K562 (cell line): ENCODE measurements around the gene EBI3. TPM values are rescaled to one million over a fixed set of nuclear protein-coding genes. Genes with fewer than 3 reads are reported as not detected.
A peak's percentile ranks its signal among the peaks of the same experiment; 100 is the strongest.

ENCODE experiments used
- ATAC-seq: fragments of 200-7000 bp; cut with Tn5 transposase; 3 replicates; pipeline ENCODE4 v1.9.1; 2020; ENCODE audit warnings: moderate library complexity
- BruUV-seq: library from RNA; stranded (reverse); fragments of 400-500 nt; replicated peaks from 2 replicates; lab custom pipeline; 2021; lab: Mats Ljungman, UMichigan
- CTCF ChIA-PET: fragments of 300-600 bp; formaldehyde crosslinking; extraction: SDS; loops from one replicate; lab custom pipeline; 2021; ENCODE audit warnings: low intra/inter-chr PET ratio; lab: Yijun Ruan, JAX
- POLR2A ChIA-PET: fragments of 300-600, 350-650 bp; sonication (Branson Sonifier 250); formaldehyde crosslinking; extraction: SDS; loops from one replicate; lab custom pipeline; 2021; ENCODE audit warnings: antibody characterized with exemption, inconsistent platforms; lab: Yijun Ruan, JAX
- DNase-seq, 4 experiments: peaks; one replicate each; pipeline versions ENCODE4 v3.0.0 to v3.0.0-alpha.2; 2011 to 2018; ENCODE audit warnings: low spot score in 3 of 4, mixed read lengths in 3 of 4; ENCODE audit errors: extremely low read depth in 1 of 4
- FAIRE-seq: peaks from 2 replicates; lab custom pipeline; 2011; peaks lifted over from hg19 to GRCh38; lab: Jason Lieb, UNC
- H2AFZ ChIP-seq: 2 replicates; pipeline ENCODE4 v1.6.0; 2011; ENCODE audit warnings: low read depth, low read length, control low read depth, inconsistent platforms
- H3K27ac ChIP-seq: fragments of 200-600 bp; 3 replicates; pipeline ENCODE4 v1.8.0; 2011; ENCODE audit warnings: low read depth, mild to moderate bottlenecking, control low read depth, inconsistent platforms, low read length, moderate library complexity, mixed read lengths; ENCODE audit errors: extremely low read depth
- H3K27me3 ChIP-seq, 2 experiments: fragments of 300-600 bp in 1 of 2; 2 replicates in 1 of 2; 3 replicates in 1 of 2; pipeline versions ENCODE4 v1.6.0 to v1.8.0; 2011; ENCODE audit warnings: inconsistent platforms in 2 of 2, low read length in 2 of 2, mild to moderate bottlenecking in 1 of 2, mixed read lengths in 1 of 2, moderate library complexity in 1 of 2; ENCODE audit not compliant: control insufficient read depth in 2 of 2, insufficient read depth in 2 of 2
- H3K36me3 ChIP-seq: fragments of 300-600 bp; 3 replicates; pipeline ENCODE4 v1.8.0; 2011; ENCODE audit warnings: mild to moderate bottlenecking, low read length, inconsistent platforms; ENCODE audit not compliant: control insufficient read depth, insufficient read depth
- H3K4me1 ChIP-seq, 2 experiments: fragments of 200-600 bp in 1 of 2; replicated peaks in 1 of 2; 2 replicates in 1 of 2; 3 replicates in 1 of 2; pipeline versions ENCODE4 v1.5.1 to v1.8.0; 2011; ENCODE audit warnings: inconsistent platforms in 2 of 2, low read length in 2 of 2, mild to moderate bottlenecking in 1 of 2, mixed read lengths in 1 of 2, moderate library complexity in 1 of 2; ENCODE audit not compliant: control insufficient read depth in 2 of 2, insufficient read depth in 2 of 2
- H3K4me2 ChIP-seq: 2 replicates; pipeline ENCODE4 v1.6.1; 2011; ENCODE audit warnings: low read length, control low read depth, inconsistent platforms, mixed read lengths; ENCODE audit not compliant: insufficient read depth
- H3K4me3 ChIP-seq: fragments of 200-600 bp; sonication (generic), shearing (Covaris generic); 2 replicates; pipeline ENCODE4 v1.5.1; 2016; ENCODE audit warnings: control low read depth, inconsistent platforms
- H3K79me2 ChIP-seq: fragments of 200-600 bp; 3 replicates; pipeline ENCODE4 v1.8.0; 2011; ENCODE audit warnings: low read length, inconsistent platforms; ENCODE audit not compliant: control insufficient read depth, insufficient read depth
- H3K9ac ChIP-seq, 2 experiments: 2 replicates each; pipeline versions ENCODE4 v1.6.0 to v1.6.1; 2011; ENCODE audit warnings: low read depth in 2 of 2, low read length in 2 of 2, control low read depth in 1 of 2, inconsistent platforms in 1 of 2, mild to moderate bottlenecking in 1 of 2, mixed read lengths in 1 of 2; ENCODE audit not compliant: insufficient read depth in 1 of 2
- H3K9me1 ChIP-seq: one replicate; pipeline ENCODE4 v1.6.0; 2011; ENCODE audit warnings: inconsistent platforms, mild to moderate bottlenecking, low read length, moderate library complexity; ENCODE audit not compliant: control insufficient read depth, insufficient read depth
- H3K9me3 ChIP-seq: replicated peaks from 2 replicates; pipeline ENCODE4 v1.5.1; 2011; ENCODE audit warnings: low read depth, low read length, inconsistent platforms; ENCODE audit not compliant: control insufficient read depth, insufficient read depth
- H4K20me1 ChIP-seq: replicated peaks from 2 replicates; pipeline ENCODE4 v1.6.1; 2011; ENCODE audit warnings: low read length, inconsistent platforms, mixed read lengths; ENCODE audit not compliant: control insufficient read depth, insufficient read depth
- ARHGAP35 ChIP-seq: fragments of 450-650 bp; IDR thresholded peaks from 2 replicates; pipeline ENCODE4 v1.6.1; 2018; ENCODE audit not compliant: partially characterized antibody
- ARID4B ChIP-seq: sonication (generic); formaldehyde crosslinking; IDR thresholded peaks from 2 replicates; pipeline ENCODE4 v1.8.0; 2022; ENCODE audit warnings: mild to moderate bottlenecking, missing genetic modification reagents
- ELF4 ChIP-seq: fragments of 450-650 bp; formaldehyde crosslinking; IDR thresholded peaks from 2 replicates; pipeline ENCODE4 v1.4.0; 2022; ENCODE audit warnings: missing genetic modification characterization
- MITF ChIP-seq: IDR thresholded peaks from 2 replicates; pipeline ENCODE4 v1.6.1; 2014; ENCODE audit warnings: antibody characterized with exemption
- NR0B1 ChIP-seq: fragments of 450-650 bp; IDR thresholded peaks from one replicate; pipeline ENCODE4 v1.6.1; 2018; ENCODE audit warnings: mild to moderate bottlenecking, moderate library complexity; ENCODE audit not compliant: partially characterized antibody
- PHB ChIP-seq: fragments of 250-450 bp; sonication (Bioruptor Pico); IDR thresholded peaks from 2 replicates; pipeline ENCODE4 v1.5.0; 2021
- SNAPC5 ChIP-seq: fragments of 250-450 bp; sonication (Bioruptor Pico); IDR thresholded peaks from 2 replicates; pipeline ENCODE4 v1.8.0; 2021; ENCODE audit warnings: moderate library complexity, mild to moderate bottlenecking, inconsistent platforms
- SRSF1 ChIP-seq: fragments of 200-400 bp; formaldehyde crosslinking; IDR thresholded peaks from 2 replicates; pipeline ENCODE4 v1.6.1; 2017; ENCODE audit warnings: mild to moderate bottlenecking, low read depth, low read length, moderate library complexity
- ZC3H4 ChIP-seq: sonication (generic); formaldehyde crosslinking; IDR thresholded peaks from 2 replicates; pipeline ENCODE4 v1.9.0; 2021; ENCODE audit warnings: missing genetic modification reagents, borderline replicate concordance
- WGBS: fragments of 100-300 bp; shearing (Covaris generic); methylation state at CpG from one replicate; pipeline ENCODE4 v1.1.6; 2016; ENCODE audit warnings: low coverage, mixed read lengths; ENCODE audit not compliant: insufficient coverage; ENCODE audit errors: missing lambda C conversion rate; 5-methylcytosine and 5-hydroxymethylcytosine counted together
- in situ Hi-C: fragments of 300-500 bp; cut with MboI; formaldehyde crosslinking; loops from 4 replicates; pipeline ENCODE4 v1.15.0; 2018; ENCODE audit warnings: inconsistent platforms, mixed read lengths
- intact Hi-C: fragments of 100-400 bp; cut with micrococcal nuclease; formaldehyde crosslinking; loops from 2 replicates; pipeline ENCODE4 v1.14.2; 2022
- polyA plus RNA-seq, 8 experiments: library from polyadenylated mRNA; depleted of rRNA in 4 of 8; stranded (reverse) in 5 of 8; unstranded in 3 of 8; fragments of >200 nt; fragmentation: Nextera tagmentation in 2 of 8; fragmentation: Illumina TruSeq in 1 of 8; extraction: Ambion mirVana in 2 of 8; extraction: Trizol in 1 of 8; gene quantifications; 2 replicates each; pipeline versions ENCODE4 v1.2.1 to v1.2.3, GENCODE V29; 2011 to 2014; ENCODE audit warnings: inconsistent platforms in 1 of 8, missing spikeins in 1 of 8
- total RNA-seq, 7 experiments: library from RNA; depleted of rRNA in 6 of 7; stranded (reverse); fragments of >200 nt in 6 of 7; fragmentation: Illumina TruSeq in 2 of 7; extraction: Trizol in 2 of 7; gene quantifications; 2 replicates each; pipeline versions ENCODE4 v1.2.1 to v1.2.3, GENCODE V29; 2011 to 2021; ENCODE audit warnings: low replicate concordance in 1 of 7

The EBI3 gene
- total and polyA plus RNA-seq, 9 of the 15 experiments (the other 6 are each of a cell fraction or from before 2014, with no cell fraction given) = 0.08 to 0.35 (median 0.22) TPM; not detected in 6

GRCh38 chr19:4267101-4267900 lies 38.0 kb downstream of the EBI3 start:
- ATAC-seq = peak; percentile 98
- in situ Hi-C loops = no loop called here
- no peak for TF ChIP-seq ZC3H4 (CRISPR knock-in tag)
- TF ChIP-seq NR0B1 = no peak
- TF ChIP-seq ELF4 (CRISPR knock-in tag) = peak; percentile 63; the same call in 1 of the 2 replicates
- TF ChIP-seq SRSF1 = no peak
- no peak for TF ChIP-seq ARHGAP35
- TF ChIP-seq ARID4B (CRISPR knock-in tag) = no peak
- TF ChIP-seq PHB (CRISPR knock-in tag) = no peak
- no peak for TF ChIP-seq SNAPC5 (CRISPR knock-in tag)
- TF ChIP-seq MITF = no peak

More at GRCh38 chr19:4267101-4267900, 38.0 kb downstream of the EBI3 start:
- no peaks in the 10 kb centered on the region; the same call in 1 of the 2 replicates for H4K20me1 ChIP-seq
- no TSS peak for BruUV-seq
- POLR2A ChIA-PET = interaction anchor here (0.6 to 1.3 kb wide), 14 partner anchors 11 to 282 kb away, joined by 3 to 8 read pairs (median 4); partner anchors contain the start of genes CHAF1A, MPND and YJU2
- no peak overlapping the region for H2AFZ ChIP-seq
- DNase-seq (peak; percentile 80 to 88 (median 83)), FAIRE-seq (peak; percentile 87)
- H3K4me2 ChIP-seq = no peak overlapping the region
- CTCF ChIA-PET = interaction anchor here (0.6 to 3.8 kb wide), 9 partner anchors 76 to 291 kb away, joined by 3 to 49 read pairs (median 5); partner anchors contain the start of genes MPND and SH3GL1
- intact Hi-C loops = loop anchor here (1.0 to 2.0 kb wide), 3 partner anchors 86 to 258 kb away; partner anchors contain the start of gene SH3GL1
- H3K27ac ChIP-seq = no peak overlapping the region
- peaks cover 3% of the 10 kb centered on the region for H3K9me1 ChIP-seq
- H3K27me3 ChIP-seq = no peaks in the 10 kb centered on the region
- no peaks in the 10 kb centered on the region for H3K9me3 ChIP-seq
- peaks cover 0 to 13% of the 10 kb centered on the region in 2 experiments; a peak in 2 of 5 replicates for H3K4me1 ChIP-seq
- H3K36me3 ChIP-seq = peaks cover 32% of the 10 kb centered on the region; the same call in 2 of the 3 replicates
- H3K9ac ChIP-seq = no peak overlapping the region
- no peaks in the 10 kb centered on the region for H3K79me2 ChIP-seq
- 20% methylated on average over 20 of the region's 21 CpGs for WGBS
- H3K4me3 ChIP-seq = no peak overlapping the region
